Measurements from ENCODE around the gene ANKRD60.

Gene ANKRD60

GRCh38 chr20:58228484-58229197, at the start of gene ANKRD60:
ANKRD60 (minus strand) TSS chr20:58228653; CDS start chr20:58228653, 0 bp downstream.
- DNase-seq (ENCODE audit: low read depth), result peak; percentile 26

- no peak for DNase-seq (ENCODE audit: low read depth)
Measured at GRCh38 chr20:58277578-58278472, 49.4 kb upstream of the ANKRD60 start.

- no peak for DNase-seq (ENCODE audit: low read depth)
Measured at GRCh38 chr20:58277107-58277506, 48.7 kb upstream of the ANKRD60 start.

GRCh38 chr20:58274384-58274783, 45.9 kb upstream of the ANKRD60 start:
- DNase-seq (ENCODE audit: low read depth), result no peak

- no peak for DNase-seq (ENCODE audit: low read depth)
Measured at GRCh38 chr20:58271606-58272351, 43.3 kb upstream of the ANKRD60 start.

- no peak for DNase-seq (ENCODE audit: low read depth)
Measured at GRCh38 chr20:58268936-58269619, 40.6 kb upstream of the ANKRD60 start.

- no peak for DNase-seq (ENCODE audit: low read depth)
Measured at GRCh38 chr20:58268421-58268821, 40.0 kb upstream of the ANKRD60 start.

GRCh38 chr20:58267389-58268215, 39.1 kb upstream of the ANKRD60 start:
- no peak for DNase-seq (ENCODE audit: low read depth)

GRCh38 chr20:58264271-58264670, 35.8 kb upstream of the ANKRD60 start:
- DNase-seq (ENCODE audit: low read depth), result no peak

- DNase-seq (ENCODE audit: low read depth), result no peak
Measured at GRCh38 chr20:58261660-58262059, 33.2 kb upstream of the ANKRD60 start.

GRCh38 chr20:58260006-58260405, 31.6 kb upstream of the ANKRD60 start:
- DNase-seq (ENCODE audit: low read depth), result no peak

GRCh38 chr20:58256842-58257241, 28.4 kb upstream of the ANKRD60 start:
- DNase-seq (ENCODE audit: low read depth), result no peak

GRCh38 chr20:58256307-58256706, 27.9 kb upstream of the ANKRD60 start:
- no peak for DNase-seq (ENCODE audit: low read depth)

GRCh38 chr20:58254890-58255289, 26.4 kb upstream of the ANKRD60 start:
- no peak for DNase-seq (ENCODE audit: low read depth)

GRCh38 chr20:58251979-58252591, 23.6 kb upstream of the ANKRD60 start:
- DNase-seq (ENCODE audit: low read depth), result no peak

GRCh38 chr20:58251348-58251978, 23.0 kb upstream of the ANKRD60 start:
- no peak for DNase-seq (ENCODE audit: low read depth)

GRCh38 chr20:58246346-58246745, 17.9 kb upstream of the ANKRD60 start:
- no peak for DNase-seq (ENCODE audit: low read depth)

GRCh38 chr20:58245931-58246330, 17.5 kb upstream of the ANKRD60 start:
- no peak for DNase-seq (ENCODE audit: low read depth)

- DNase-seq (ENCODE audit: low read depth), result no peak
Measured at GRCh38 chr20:58245181-58245891, 16.9 kb upstream of the ANKRD60 start.

Data from stimulated activated CD8-positive, alpha-beta memory T cell treated with anti-CD3 and anti-CD28 coated beads, Interleukin-4, amount 100 ng/mL, for 24 hours (primary cell).